HG02588 (cell line): Measurements from ENCODE around the gene DEFB131A.
"Not testable (repeated sequence)": the region's sequence is repeated elsewhere in the genome, so short reads cannot be mapped to it uniquely, and the experiment has no call there.

Source experiments
- ATAC-seq: cut with Tn5 transposase; IDR thresholded peaks from one replicate; pipeline ENCODE4 v1.9.1; 2021; ENCODE audit warnings: mild to moderate bottlenecking, moderate library complexity; ENCODE audit not compliant: unreplicated experiment

The DEFB131A gene

GRCh38 chr4:9444114-9444513 lies at the start of gene DEFB131A:
DEFB131A (plus strand) TSS chr4:9444414; CDS start chr4:9444534, 120 bp downstream.
- ATAC-seq: not testable (repeated sequence)

GRCh38 chr4:9405774-9406173 lies 38.4 kb upstream of the DEFB131A start:
- not testable (repeated sequence) for ATAC-seq

GRCh38 chr4:9406491-9406890 lies 37.7 kb upstream of the DEFB131A start:
- not testable (repeated sequence) for ATAC-seq

GRCh38 chr4:9409793-9410192 lies 34.4 kb upstream of the DEFB131A start:
- no peak for ATAC-seq

GRCh38 chr4:9421884-9422455 lies 22.2 kb upstream of the DEFB131A start:
- not testable (repeated sequence) for ATAC-seq

GRCh38 chr4:9425916-9426315 lies 18.3 kb upstream of the DEFB131A start:
- not testable (repeated sequence) for ATAC-seq

- ATAC-seq: not testable (repeated sequence)
Observed at GRCh38 chr4:9430061-9430460, 14.2 kb upstream of the DEFB131A start.

GRCh38 chr4:9433320-9433719 lies 10.9 kb upstream of the DEFB131A start:
- ATAC-seq: not testable (repeated sequence)

GRCh38 chr4:9436728-9437127 lies 7.5 kb upstream of the DEFB131A start:
- ATAC-seq: not testable (repeated sequence)

GRCh38 chr4:9442355-9442754 lies 1.9 kb upstream of the DEFB131A start:
- ATAC-seq: not testable (repeated sequence)

- not testable (repeated sequence) for ATAC-seq
Observed at GRCh38 chr4:9444681-9445080, 467 bp downstream of the DEFB131A start.

- not testable (repeated sequence) for ATAC-seq
Observed at GRCh38 chr4:9452251-9452650, 8.0 kb downstream of the DEFB131A start.

- not testable (repeated sequence) for ATAC-seq
Observed at GRCh38 chr4:9454284-9454683, 10.1 kb downstream of the DEFB131A start.

GRCh38 chr4:9455046-9455445 lies 10.8 kb downstream of the DEFB131A start:
- not testable (repeated sequence) for ATAC-seq

- ATAC-seq: not testable (repeated sequence)
Observed at GRCh38 chr4:9479466-9479865, 35.3 kb downstream of the DEFB131A start.

GRCh38 chr4:9480066-9480465 lies 35.9 kb downstream of the DEFB131A start:
- not testable (repeated sequence) for ATAC-seq

GRCh38 chr4:9482871-9483270 lies 38.7 kb downstream of the DEFB131A start:
- not testable (repeated sequence) for ATAC-seq

GRCh38 chr4:9483682-9484081 lies 39.5 kb downstream of the DEFB131A start:
- ATAC-seq: not testable (repeated sequence)

GRCh38 chr4:9486880-9487279 lies 42.7 kb downstream of the DEFB131A start:
- not testable (repeated sequence) for ATAC-seq

GRCh38 chr4:9488796-9489195 lies 44.6 kb downstream of the DEFB131A start:
- ATAC-seq: not testable (repeated sequence)

GRCh38 chr4:9490496-9490895 lies 46.3 kb downstream of the DEFB131A start:
- not testable (repeated sequence) for ATAC-seq

GRCh38 chr4:9490986-9491385 lies 46.8 kb downstream of the DEFB131A start:
- not testable (repeated sequence) for ATAC-seq

GRCh38 chr4:9493589-9493988 lies 49.4 kb downstream of the DEFB131A start:
- not testable (repeated sequence) for ATAC-seq
